ENCODE data around the gene JPH3.

JPH3 gene

GRCh38 chr16:87628246-87628923 is 26.1 kb downstream of the JPH3 start:
- DNase-seq: no peak

- peak in 2 of 3 experiments; percentile 13 to 14 for DNase-seq
Observed at GRCh38 chr16:87628940-87629339, 26.6 kb downstream of the JPH3 start.

- no peak for DNase-seq
Observed at GRCh38 chr16:87631067-87631466, 28.8 kb downstream of the JPH3 start.

GRCh38 chr16:87634411-87634810 is 32.1 kb downstream of the JPH3 start:
- DNase-seq: no peak

GRCh38 chr16:87635541-87636049 is 33.3 kb downstream of the JPH3 start:
- peak; percentile 13 to 74 (median 62) for DNase-seq

GRCh38 chr16:87636050-87636684 is 33.9 kb downstream of the JPH3 start:
- DNase-seq: peak; percentile 30 to 86 (median 76)

- DNase-seq: no peak
Observed at GRCh38 chr16:87636741-87637140, 34.4 kb downstream of the JPH3 start.

GRCh38 chr16:87637357-87637756 is 35.0 kb downstream of the JPH3 start:
- DNase-seq: no peak

GRCh38 chr16:87638736-87639135 is 36.4 kb downstream of the JPH3 start:
- no peak for DNase-seq

GRCh38 chr16:87641721-87642120 is 39.4 kb downstream of the JPH3 start:
- no peak for DNase-seq

- DNase-seq: no peak
Observed at GRCh38 chr16:87642491-87642890, 40.2 kb downstream of the JPH3 start.

- no peak for DNase-seq
Observed at GRCh38 chr16:87644186-87644585, 41.9 kb downstream of the JPH3 start.

GRCh38 chr16:87644596-87644995 is 42.3 kb downstream of the JPH3 start:
- DNase-seq: no peak

GRCh38 chr16:87645802-87646201 is 43.5 kb downstream of the JPH3 start:
- DNase-seq: no peak

GRCh38 chr16:87647431-87648185 is 45.3 kb downstream of the JPH3 start:
- DNase-seq: no peak

- peak in 2 of 3 experiments; percentile 1 to 7 for DNase-seq
Observed at GRCh38 chr16:87648236-87648635, 45.9 kb downstream of the JPH3 start.

- no peak for DNase-seq
Observed at GRCh38 chr16:87648698-87649487, 46.6 kb downstream of the JPH3 start.

GRCh38 chr16:87652386-87652785 is 50.1 kb downstream of the JPH3 start:
- DNase-seq: no peak

- DNase-seq: no peak
Observed at GRCh38 chr16:87652799-87653198, 50.5 kb downstream of the JPH3 start.

- DNase-seq: peak in 1 of 3 experiments; percentile 20
Observed at GRCh38 chr16:87653234-87653633, 50.9 kb downstream of the JPH3 start.

GRCh38 chr16:87654826-87655225 is 52.5 kb downstream of the JPH3 start:
- DNase-seq: no peak

- DNase-seq: no peak
Observed at GRCh38 chr16:87656328-87656727, 54.0 kb downstream of the JPH3 start.

Data from NCI-H1417 (cell line).